ENCODE measurements around the gene CRYL1. TPM values are rescaled to one million over a fixed set of nuclear protein-coding genes. Genes with fewer than 3 reads are reported as not detected.

The CRYL1 gene
- total RNA-seq, 1 experiment from 2014 or later, result 13.4 TPM

DNA sequence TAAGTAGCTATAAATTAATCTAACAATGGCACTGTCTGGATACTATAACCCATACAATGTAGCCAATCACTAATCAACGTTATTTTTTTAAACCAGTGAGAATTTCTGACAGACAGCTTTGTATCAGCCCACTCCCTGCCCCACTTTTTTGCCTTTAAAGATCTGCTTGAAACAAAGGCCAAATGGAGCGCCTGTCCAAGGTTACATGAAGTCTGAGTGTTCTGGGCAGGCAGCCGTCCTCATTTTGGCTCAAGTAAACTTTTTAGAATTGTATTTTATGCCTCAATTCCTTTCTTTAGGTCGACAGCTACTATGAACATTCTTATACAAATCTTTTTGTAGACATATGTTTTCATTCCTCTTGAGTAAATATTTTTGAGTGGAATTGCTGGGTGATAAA, 47.5 kb upstream of the CRYL1 start:
- DNase-seq (ENCODE audit: low read depth, low spot score) (no peak), ATAC-seq (no peak)
- Histone ChIP-seq H3K36me3 (ENCODE audit: control insufficient read depth, insufficient read depth, low read length) (no peaks in the 10 kb centered on the region), H3K27ac (ENCODE audit: low read length) (no peak overlapping the region), H3K4me3 (ENCODE audit: low read depth in 2 of 2, low read length in 2 of 2) (no peak overlapping the region), H3K27me3 (ENCODE audit: control insufficient read depth, insufficient read depth, low read length) (no peaks in the 10 kb centered on the region), H3K4me1 (ENCODE audit: control insufficient read depth, insufficient read depth, low read length) (0 out of 2 replicates have a peak, but pooled peaks cover 2% of the 10 kb centered on the region), H3K9me3 (ENCODE audit: control insufficient read depth, insufficient read depth, low read depth, low read length) (peaks cover 2% of the 10 kb centered on the region; the same call in 1 of the 2 replicates)
- TF ChIP-seq POLR2AphosphoS5 (IDR thresholded peaks at IDR 0.05; ENCODE audit: low read depth, low read length), result no peak
- no peak for TF ChIP-seq TCF7L2 (IDR thresholded peaks at IDR 0.05; ENCODE audit: low read depth, low read length)
- TF ChIP-seq, protein P1, sequence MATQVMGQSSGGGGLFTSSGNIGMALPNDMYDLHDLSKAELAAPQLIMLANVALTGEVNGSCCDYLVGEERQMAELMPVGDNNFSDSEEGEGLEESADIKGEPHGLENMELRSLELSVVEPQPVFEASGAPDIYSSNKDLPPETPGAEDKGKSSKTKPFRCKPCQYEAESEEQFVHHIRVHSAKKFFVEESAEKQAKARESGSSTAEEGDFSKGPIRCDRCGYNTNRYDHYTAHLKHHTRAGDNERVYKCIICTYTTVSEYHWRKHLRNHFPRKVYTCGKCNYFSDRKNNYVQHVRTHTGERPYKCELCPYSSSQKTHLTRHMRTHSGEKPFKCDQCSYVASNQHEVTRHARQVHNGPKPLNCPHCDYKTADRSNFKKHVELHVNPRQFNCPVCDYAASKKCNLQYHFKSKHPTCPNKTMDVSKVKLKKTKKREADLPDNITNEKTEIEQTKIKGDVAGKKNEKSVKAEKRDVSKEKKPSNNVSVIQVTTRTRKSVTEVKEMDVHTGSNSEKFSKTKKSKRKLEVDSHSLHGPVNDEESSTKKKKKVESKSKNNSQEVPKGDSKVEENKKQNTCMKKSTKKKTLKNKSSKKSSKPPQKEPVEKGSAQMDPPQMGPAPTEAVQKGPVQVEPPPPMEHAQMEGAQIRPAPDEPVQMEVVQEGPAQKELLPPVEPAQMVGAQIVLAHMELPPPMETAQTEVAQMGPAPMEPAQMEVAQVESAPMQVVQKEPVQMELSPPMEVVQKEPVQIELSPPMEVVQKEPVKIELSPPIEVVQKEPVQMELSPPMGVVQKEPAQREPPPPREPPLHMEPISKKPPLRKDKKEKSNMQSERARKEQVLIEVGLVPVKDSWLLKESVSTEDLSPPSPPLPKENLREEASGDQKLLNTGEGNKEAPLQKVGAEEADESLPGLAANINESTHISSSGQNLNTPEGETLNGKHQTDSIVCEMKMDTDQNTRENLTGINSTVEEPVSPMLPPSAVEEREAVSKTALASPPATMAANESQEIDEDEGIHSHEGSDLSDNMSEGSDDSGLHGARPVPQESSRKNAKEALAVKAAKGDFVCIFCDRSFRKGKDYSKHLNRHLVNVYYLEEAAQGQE (IDR thresholded peaks at IDR 0.05; ENCODE audit: insufficient read depth in 1 of 2, low read depth in 2 of 2, low read length in 1 of 2), result no peak
- TF ChIP-seq, protein P2, sequence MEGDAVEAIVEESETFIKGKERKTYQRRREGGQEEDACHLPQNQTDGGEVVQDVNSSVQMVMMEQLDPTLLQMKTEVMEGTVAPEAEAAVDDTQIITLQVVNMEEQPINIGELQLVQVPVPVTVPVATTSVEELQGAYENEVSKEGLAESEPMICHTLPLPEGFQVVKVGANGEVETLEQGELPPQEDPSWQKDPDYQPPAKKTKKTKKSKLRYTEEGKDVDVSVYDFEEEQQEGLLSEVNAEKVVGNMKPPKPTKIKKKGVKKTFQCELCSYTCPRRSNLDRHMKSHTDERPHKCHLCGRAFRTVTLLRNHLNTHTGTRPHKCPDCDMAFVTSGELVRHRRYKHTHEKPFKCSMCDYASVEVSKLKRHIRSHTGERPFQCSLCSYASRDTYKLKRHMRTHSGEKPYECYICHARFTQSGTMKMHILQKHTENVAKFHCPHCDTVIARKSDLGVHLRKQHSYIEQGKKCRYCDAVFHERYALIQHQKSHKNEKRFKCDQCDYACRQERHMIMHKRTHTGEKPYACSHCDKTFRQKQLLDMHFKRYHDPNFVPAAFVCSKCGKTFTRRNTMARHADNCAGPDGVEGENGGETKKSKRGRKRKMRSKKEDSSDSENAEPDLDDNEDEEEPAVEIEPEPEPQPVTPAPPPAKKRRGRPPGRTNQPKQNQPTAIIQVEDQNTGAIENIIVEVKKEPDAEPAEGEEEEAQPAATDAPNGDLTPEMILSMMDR (IDR thresholded peaks at IDR 0.05), result no peak
- TF ChIP-seq SIN3A (IDR thresholded peaks at IDR 0.05; ENCODE audit: borderline replicate concordance, insufficient read depth, low read depth, low read length), result no peak
- intact Hi-C loops (cut with micrococcal nuclease; ENCODE audit: unreplicated experiment) (no loop called here), in situ Hi-C loops (cut with HindIII; ENCODE audit: low pct_unique_long_range_greater_than_20kb, low sequenced_read_pairs) (no loop called here)
- CTCF ChIA-PET, result no interaction called here
- POLR2A ChIA-PET, result no interaction called here
- BruUV-seq (replicated peaks), result no TSS peak

DNA sequence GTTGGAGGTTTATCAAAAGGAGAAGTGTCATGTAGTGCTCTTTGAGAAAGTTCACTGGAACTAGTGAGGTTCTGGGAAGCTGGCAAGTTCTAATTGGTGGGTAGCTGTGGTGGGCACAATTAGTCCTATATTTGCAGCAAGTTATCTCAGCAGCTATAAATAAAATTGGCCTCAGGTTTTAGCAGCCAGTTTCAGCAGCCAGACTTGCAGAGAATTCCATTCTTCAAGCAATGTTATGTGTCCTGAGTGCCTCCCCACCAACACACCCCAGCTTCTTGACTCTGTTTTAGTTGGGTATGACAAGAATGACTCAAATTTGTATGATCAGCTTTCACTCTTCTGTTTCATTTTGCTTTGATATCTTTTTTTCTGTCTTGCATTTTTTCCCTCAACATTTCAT, 46.0 kb upstream of the CRYL1 start:
- ATAC-seq, result no peak
- H3K4me3 ChIP-seq (ENCODE audit: low read depth in 2 of 2, low read length in 2 of 2), result no peak overlapping the region
- no peak for TF ChIP-seq POLR2AphosphoS5 (IDR thresholded peaks at IDR 0.05; ENCODE audit: low read depth, low read length)
- no peak for TF ChIP-seq TCF7L2 (IDR thresholded peaks at IDR 0.05; ENCODE audit: low read depth, low read length)
- TF ChIP-seq, protein P2 (IDR thresholded peaks at IDR 0.05), result no peak
- no peak for TF ChIP-seq SIN3A (IDR thresholded peaks at IDR 0.05; ENCODE audit: borderline replicate concordance, insufficient read depth, low read depth, low read length)
- TF ChIP-seq, protein P1 (IDR thresholded peaks at IDR 0.05; ENCODE audit: insufficient read depth in 1 of 2, low read depth in 2 of 2, low read length in 1 of 2), result no peak
- ChIA-PET CTCF (no interaction called here), POLR2A (interaction anchor here (0.6 kb wide), 1 partner anchor 31 kb away, joined by 6 read pairs; no protein-coding TSS in a partner anchor)
- 0 out of 2 replicates have a peak, but pooled peaks cover 4% of the 10 kb centered on the region for H3K4me1 ChIP-seq (ENCODE audit: control insufficient read depth, insufficient read depth, low read length)
- intact Hi-C loops (cut with micrococcal nuclease; ENCODE audit: unreplicated experiment), result no loop called here
- H3K36me3 ChIP-seq (ENCODE audit: control insufficient read depth, insufficient read depth, low read length), result peaks cover 2% of the 10 kb centered on the region; the same call in 1 of the 2 replicates
- H3K9me3 ChIP-seq (ENCODE audit: control insufficient read depth, insufficient read depth, low read depth, low read length), result peaks cover 2% of the 10 kb centered on the region; the same call in 1 of the 2 replicates
- no peaks in the 10 kb centered on the region for H3K27me3 ChIP-seq (ENCODE audit: control insufficient read depth, insufficient read depth, low read length)
- in situ Hi-C loops (cut with HindIII; ENCODE audit: low pct_unique_long_range_greater_than_20kb, low sequenced_read_pairs), result no loop called here
- no peak overlapping the region for H3K27ac ChIP-seq (ENCODE audit: low read length)
- DNase-seq (ENCODE audit: low read depth, low spot score), result no peak
- BruUV-seq (replicated peaks), result no TSS peak

All from Panc1 (cell line).